Colonic mucosa (tissue), 4 donors: Measurements from ENCODE around the gene LRP4. TPM values are rescaled to one million over a fixed set of nuclear protein-coding genes. Genes with fewer than 3 reads are reported as not detected.

Experiments
- DNase-seq: peaks from one replicate; pipeline ENCODE4 v3.0.0-alpha.2; 2020
- H3K27ac ChIP-seq: fragments of 200-600 bp; one replicate; pipeline ENCODE4 v1.8.0; 2021
- H3K27me3 ChIP-seq: fragments of 200-600 bp; one replicate; pipeline ENCODE4 v1.8.0; 2021
- H3K36me3 ChIP-seq: fragments of 200-600 bp; one replicate; pipeline ENCODE4 v1.8.0; 2021
- H3K4me1 ChIP-seq: fragments of 200-600 bp; one replicate; pipeline ENCODE4 v1.8.0; 2021; ENCODE audit warnings: mild to moderate bottlenecking
- H3K4me3 ChIP-seq: fragments of 200-600 bp; one replicate; pipeline ENCODE4 v1.8.0; 2021
- H3K9ac ChIP-seq, 2 donors: one replicate each; pipeline ENCODE4 v1.7.0; 2013; ENCODE audit warnings: control low read depth in 2 of 2, low read depth in 2 of 2, low read length in 2 of 2
- H3K9me3 ChIP-seq: fragments of 200-600 bp; one replicate; pipeline ENCODE4 v1.8.0; 2021
- intact Hi-C: fragments of 100-400 bp; cut with DNase I; formaldehyde crosslinking; loops from one replicate; pipeline ENCODE4 v1.14.1; 2022
- total RNA-seq, 2 donors: library from RNA; stranded (reverse); fragmentation: NEBNext Ultra II Directional in 1 of 2; extraction: Animal tissue kit (Norgen Biotek cat#: 25700) in 1 of 2; gene quantifications; one replicate each; pipeline ENCODE4 v1.2.1, GENCODE V29; 2021
- TF ChIP-seq, protein P1 (sequence below): fragments of 200-600 bp; IDR thresholded peaks from one replicate; pipeline ENCODE4 v1.8.0; 2022; ENCODE audit warnings: antibody characterized with exemption, mild to moderate bottlenecking
- donor health status: healthy.
- donor health status: DM: no; HTN: no; CAD: no.
- donor health status: DM: no; HTN: no; CAD: no.

LRP4 gene
- total RNA-seq, 2 donors from 2014 or later = 23.6 to 62.6 TPM

GRCh38 chr11:46892838-46893237 lies 25.5 kb downstream of the LRP4 start:
- no peaks in the 10 kb centered on the region for H3K4me1 ChIP-seq
- H3K9ac ChIP-seq = no peak overlapping the region
- no peaks in the 10 kb centered on the region for H3K9me3 ChIP-seq
- no peak for DNase-seq
- no peak overlapping the region for H3K4me3 ChIP-seq
- intact Hi-C loops = no loop called here
- no peaks in the 10 kb centered on the region for H3K27me3 ChIP-seq
- no peak overlapping the region for H3K27ac ChIP-seq
- TF ChIP-seq, protein P1, sequence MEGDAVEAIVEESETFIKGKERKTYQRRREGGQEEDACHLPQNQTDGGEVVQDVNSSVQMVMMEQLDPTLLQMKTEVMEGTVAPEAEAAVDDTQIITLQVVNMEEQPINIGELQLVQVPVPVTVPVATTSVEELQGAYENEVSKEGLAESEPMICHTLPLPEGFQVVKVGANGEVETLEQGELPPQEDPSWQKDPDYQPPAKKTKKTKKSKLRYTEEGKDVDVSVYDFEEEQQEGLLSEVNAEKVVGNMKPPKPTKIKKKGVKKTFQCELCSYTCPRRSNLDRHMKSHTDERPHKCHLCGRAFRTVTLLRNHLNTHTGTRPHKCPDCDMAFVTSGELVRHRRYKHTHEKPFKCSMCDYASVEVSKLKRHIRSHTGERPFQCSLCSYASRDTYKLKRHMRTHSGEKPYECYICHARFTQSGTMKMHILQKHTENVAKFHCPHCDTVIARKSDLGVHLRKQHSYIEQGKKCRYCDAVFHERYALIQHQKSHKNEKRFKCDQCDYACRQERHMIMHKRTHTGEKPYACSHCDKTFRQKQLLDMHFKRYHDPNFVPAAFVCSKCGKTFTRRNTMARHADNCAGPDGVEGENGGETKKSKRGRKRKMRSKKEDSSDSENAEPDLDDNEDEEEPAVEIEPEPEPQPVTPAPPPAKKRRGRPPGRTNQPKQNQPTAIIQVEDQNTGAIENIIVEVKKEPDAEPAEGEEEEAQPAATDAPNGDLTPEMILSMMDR = no peak
- no peaks in the 10 kb centered on the region for H3K36me3 ChIP-seq

- H3K27me3 ChIP-seq = no peaks in the 10 kb centered on the region
- H3K9ac ChIP-seq = no peak overlapping the region
- H3K4me1 ChIP-seq = no peaks in the 10 kb centered on the region
- H3K27ac ChIP-seq = no peak overlapping the region
- H3K9me3 ChIP-seq = no peaks in the 10 kb centered on the region
- intact Hi-C loops = no loop called here
- no peaks in the 10 kb centered on the region for H3K36me3 ChIP-seq
- no peak overlapping the region for H3K4me3 ChIP-seq
- DNase-seq = no peak
- TF ChIP-seq, protein P1 = no peak
These were observed 26.2 kb downstream of the LRP4 start for GRCh38 chr11:46892109-46892508.

DNA sequence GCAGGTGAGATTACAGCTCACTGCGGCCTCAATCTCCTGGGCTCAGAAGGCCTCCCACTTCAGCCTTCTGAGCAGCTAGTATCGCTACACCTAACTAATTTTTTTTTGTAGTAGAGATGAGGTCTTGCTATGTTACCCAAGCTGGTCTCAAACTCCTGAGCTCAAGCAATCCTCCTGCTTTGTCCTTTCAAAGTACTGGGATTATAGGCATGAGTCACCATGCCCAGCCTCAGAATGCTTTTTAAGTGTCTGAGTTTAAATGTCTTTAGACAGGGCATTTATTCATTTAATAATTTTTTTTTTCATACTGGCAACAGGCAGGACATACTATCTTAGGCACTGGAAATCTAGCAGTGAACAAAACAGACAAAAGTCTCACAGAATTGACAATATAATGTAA lies 27.7 kb downstream of the LRP4 start:
- Histone ChIP-seq H3K9ac (no peak overlapping the region), H3K27me3 (no peaks in the 10 kb centered on the region), H3K4me3 (no peak overlapping the region), H3K4me1 (no peaks in the 10 kb centered on the region), H3K36me3 (no peaks in the 10 kb centered on the region), H3K27ac (no peak overlapping the region), H3K9me3 (no peaks in the 10 kb centered on the region)
- DNase-seq = no peak
- intact Hi-C loops = no loop called here
- TF ChIP-seq, protein P1 = no peak

DNA sequence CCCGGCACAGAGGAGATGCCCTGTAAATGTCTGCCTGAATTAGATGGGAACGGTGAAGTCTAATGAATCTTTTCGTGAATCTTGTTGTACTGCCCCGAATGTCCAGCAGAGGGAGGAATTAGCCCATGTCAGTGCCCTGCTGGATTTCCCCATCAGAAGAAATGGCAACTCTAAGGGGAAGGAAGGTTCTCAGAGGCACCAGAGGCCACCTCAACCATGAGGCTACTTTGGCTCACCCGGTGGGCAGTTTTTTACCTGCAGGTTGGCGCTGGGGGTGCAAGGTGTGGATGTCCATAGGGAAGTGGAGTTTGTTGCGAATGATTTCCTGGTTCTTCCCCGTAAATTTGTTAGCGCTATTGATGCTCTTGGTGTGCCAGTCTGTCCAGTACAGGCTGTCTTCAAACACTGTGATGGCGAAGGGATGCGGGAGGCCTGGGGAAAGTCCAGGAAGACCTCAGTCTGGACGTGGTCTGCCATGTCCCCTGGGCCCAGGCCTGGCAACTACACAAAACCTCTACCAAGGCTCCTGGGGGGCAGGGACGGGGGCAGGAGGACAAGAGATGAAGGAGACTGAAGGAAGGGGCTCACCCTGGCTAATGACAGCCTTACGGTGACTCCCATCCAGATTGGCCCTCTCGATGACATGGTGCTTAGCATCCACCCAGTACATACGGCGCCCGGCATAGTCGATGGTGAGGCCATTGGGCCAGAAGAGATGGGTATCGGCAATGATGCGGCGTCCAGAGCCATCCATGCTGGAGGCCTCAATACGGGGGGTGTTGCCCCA lies 28.5 kb downstream of the LRP4 start:
- Histone ChIP-seq H3K27ac (no peak overlapping the region), H3K4me3 (no peak overlapping the region), H3K36me3 (no peaks in the 10 kb centered on the region), H3K27me3 (no peaks in the 10 kb centered on the region), H3K9ac (no peak overlapping the region), H3K9me3 (no peaks in the 10 kb centered on the region), H3K4me1 (no peaks in the 10 kb centered on the region)
- peak; percentile 83 for DNase-seq
- intact Hi-C loops = loop anchor here (2.0 to 10.0 kb wide), 2 partner anchors 271 to 465 kb away; partner anchors contain the start of gene MYBPC3
- TF ChIP-seq, protein P1 = peak; percentile 58

DNA sequence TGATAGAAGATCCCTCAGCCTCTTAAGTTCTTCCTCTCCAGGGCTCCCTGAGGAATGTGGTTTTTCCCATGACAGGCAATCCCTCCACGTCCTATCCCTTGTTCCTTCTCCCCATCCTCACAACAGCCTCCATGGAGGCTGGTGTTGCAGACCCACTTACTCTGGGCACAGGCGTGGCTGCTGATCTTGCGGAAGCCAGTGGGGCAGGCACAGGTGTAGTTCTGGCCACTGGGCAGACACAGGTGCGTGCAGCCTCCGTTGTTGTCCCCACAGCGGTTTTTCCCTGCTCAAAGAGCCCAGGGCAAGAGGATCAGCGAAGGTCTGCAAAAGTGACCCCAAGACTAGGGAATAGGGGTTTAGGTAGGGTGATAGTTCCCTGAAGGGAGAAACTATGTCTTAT lies 29.1 kb downstream of the LRP4 start:
- intact Hi-C loops = loop anchor here (2.0 to 10.0 kb wide), 2 partner anchors 272 to 466 kb away; partner anchors contain the start of gene MYBPC3
- no peaks in the 10 kb centered on the region for H3K36me3 ChIP-seq
- no peaks in the 10 kb centered on the region for H3K9me3 ChIP-seq
- no peaks in the 10 kb centered on the region for H3K27me3 ChIP-seq
- H3K4me3 ChIP-seq = no peak overlapping the region
- no peak for DNase-seq
- TF ChIP-seq, protein P1 = no peak
- H3K4me1 ChIP-seq = no peaks in the 10 kb centered on the region
- no peak overlapping the region for H3K9ac ChIP-seq
- H3K27ac ChIP-seq = no peak overlapping the region
